Left ventricle myocardium superior (tissue), 1 donor: ENCODE data around the gene ARL10. TPM values are rescaled to one million over a fixed set of nuclear protein-coding genes. Genes with fewer than 3 reads are reported as not detected.

ENCODE experiments used
- ATAC-seq: fragments of 200-7000 bp; cut with Tn5 transposase; one replicate; pipeline ENCODE4 v1.9.1; 2020; ENCODE audit warnings: mild to moderate bottlenecking, moderate library complexity
- DNase-seq: peaks from one replicate; pipeline ENCODE4 v3.0.0-alpha.2; 2020
- intact Hi-C: fragments of 100-400 bp; cut with micrococcal nuclease; formaldehyde crosslinking; loops from one replicate; pipeline ENCODE4 v1.11.0; 2022
- total RNA-seq: library from RNA; stranded (reverse); fragmentation: NEBNext Ultra II Directional; extraction: Animal tissue kit (Norgen Biotek cat#: 25700); gene quantifications from one replicate; pipeline ENCODE4 v1.2.1, GENCODE V29; 2021
- donor health status: DM: no; HTN: yes; CAD: no; lungs with severe emphysema.

The ARL10 gene
- total RNA-seq, 1 donor from 2014 or later, result 4.4 TPM

GRCh38 chr5:176386491-176386890 lies 21.2 kb downstream of the ARL10 start:
- DNase-seq (no peak), ATAC-seq (no peak)
- intact Hi-C loops, result no loop called here

GRCh38 chr5:176387384-176387925 lies 22.2 kb downstream of the ARL10 start:
- ATAC-seq (no peak), DNase-seq (no peak)
- intact Hi-C loops, result no loop called here

- ATAC-seq (no peak), DNase-seq (no peak)
- intact Hi-C loops, result no loop called here
Observed at GRCh38 chr5:176388003-176388443, 22.7 kb downstream of the ARL10 start.

GRCh38 chr5:176388444-176389134 lies 23.3 kb downstream of the ARL10 start, which contains the start of the genes HIGD2A and NOP16:
Gene HIGD2A (plus strand): TSS chr5:176388751. CDS start chr5:176388820, 69 bp downstream.
Gene NOP16 (minus strand): TSS chr5:176388598. CDS start chr5:176388539, 59 bp downstream.
- ATAC-seq, result peak; percentile 95
- DNase-seq, result peak; percentile 99
- intact Hi-C loops, result no loop called here

GRCh38 chr5:176389135-176390123 lies 24.1 kb downstream of the ARL10 start:
- ATAC-seq, result peak; percentile 28
- DNase-seq, result no peak
- intact Hi-C loops, result no loop called here

- ATAC-seq (no peak), DNase-seq (no peak)
- intact Hi-C loops, result no loop called here
Observed at GRCh38 chr5:176391479-176391878, 26.2 kb downstream of the ARL10 start.

- no peak for DNase-seq
- intact Hi-C loops, result no loop called here
- ATAC-seq, result no peak
Observed at GRCh38 chr5:176391999-176392398, 26.7 kb downstream of the ARL10 start.

- intact Hi-C loops, result no loop called here
- no peak for ATAC-seq
- no peak for DNase-seq
Observed at GRCh38 chr5:176392526-176392925, 27.2 kb downstream of the ARL10 start.

GRCh38 chr5:176394096-176394495 lies 28.8 kb downstream of the ARL10 start:
- ATAC-seq (no peak), DNase-seq (no peak)
- intact Hi-C loops, result no loop called here

GRCh38 chr5:176394881-176395675 lies 29.8 kb downstream of the ARL10 start:
- DNase-seq (peak; percentile 84), ATAC-seq (peak; percentile 92)
- intact Hi-C loops, result no loop called here

GRCh38 chr5:176396330-176396729 lies 31.0 kb downstream of the ARL10 start:
- intact Hi-C loops, result no loop called here
- DNase-seq (no peak), ATAC-seq (no peak)

GRCh38 chr5:176397736-176398420 lies 32.6 kb downstream of the ARL10 start:
- ATAC-seq (no peak), DNase-seq (no peak)
- intact Hi-C loops, result no loop called here

GRCh38 chr5:176400382-176401156 lies 35.3 kb downstream of the ARL10 start:
- intact Hi-C loops, result no loop called here
- ATAC-seq (peak; percentile 24), DNase-seq (peak; percentile 43)

GRCh38 chr5:176401281-176402205 lies 36.3 kb downstream of the ARL10 start:
- DNase-seq (no peak), ATAC-seq (peak; percentile 42)
- intact Hi-C loops, result no loop called here

- ATAC-seq, result no peak
- intact Hi-C loops, result no loop called here
- DNase-seq, result no peak
Observed at GRCh38 chr5:176405656-176406435, 40.6 kb downstream of the ARL10 start.
